Activated CD4-positive, alpha-beta memory T cell treated with anti-CD3 and anti-CD28 coated beads, Interleukin-2, amount 10 ng/mL, durations not matched to agents 7 days and 5 days (primary cell): Measurements from ENCODE around the gene EVI5L. TPM values are rescaled to one million over a fixed set of nuclear protein-coding genes. Genes with fewer than 3 reads are reported as not detected.

Experiments used
- CTCF ChIA-PET: fragments of 350-600 bp; sonication (Branson Sonifier 250); formaldehyde crosslinking; loops from one replicate; lab custom pipeline; 2021; ENCODE audit warnings: antibody characterized with exemption, inconsistent platforms; lab: Charles Lee
- POLR2A ChIA-PET: fragments of 350-600 bp; sonication (Branson Sonifier 250); formaldehyde crosslinking; loops from one replicate; lab custom pipeline; 2021; ENCODE audit warnings: antibody characterized with exemption; lab: Charles Lee
- DNase-seq: peaks from one replicate; pipeline ENCODE4 v3.0.0-alpha.2; 2020
- H3K27ac Mint-ChIP-seq: one replicate; pipeline ENCODE4 v1.8.0; 2021; ENCODE audit warnings: mild to moderate bottlenecking, mixed read lengths
- H3K27me3 Mint-ChIP-seq: one replicate; pipeline ENCODE4 v1.8.0; 2021; ENCODE audit warnings: mixed read lengths
- H3K36me3 Mint-ChIP-seq: one replicate; pipeline ENCODE4 v1.8.0; 2021; ENCODE audit warnings: low read depth, mixed read lengths
- H3K4me1 Mint-ChIP-seq: one replicate; pipeline ENCODE4 v1.8.0; 2021; ENCODE audit warnings: mixed read lengths
- H3K4me3 Mint-ChIP-seq: one replicate; pipeline ENCODE4 v1.8.0; 2021; ENCODE audit warnings: mild to moderate bottlenecking, mixed read lengths
- H3K9me3 Mint-ChIP-seq: one replicate; pipeline ENCODE4 v1.8.0; 2021; ENCODE audit warnings: mixed read lengths
- total RNA-seq, 2 experiments: library from RNA; stranded (reverse); gene quantifications; one replicate each; pipeline ENCODE4 v1.2.3, GENCODE V29; 2021

EVI5L gene
- total RNA-seq, 2 experiments from 2014 or later = 7.0 to 7.7 TPM

- no peak overlapping the region for H3K27ac Mint-ChIP-seq
- ChIA-PET POLR2A (interaction anchor here (1.6 kb wide), 1 partner anchor 12 kb away, joined by 3 read pairs; no protein-coding TSS in a partner anchor), CTCF (interaction anchor here (1.5 to 4.5 kb wide), 2 partner anchors 8 to 9 kb away, joined by 4 to 25 read pairs; no protein-coding TSS in a partner anchor)
- no peaks in the 10 kb centered on the region for H3K9me3 Mint-ChIP-seq
- H3K4me1 Mint-ChIP-seq = peaks cover 10% of the 10 kb centered on the region
- no peaks in the 10 kb centered on the region for H3K36me3 Mint-ChIP-seq
- DNase-seq = no peak
- H3K4me3 Mint-ChIP-seq = no peak overlapping the region
- peaks cover 15% of the 10 kb centered on the region for H3K27me3 Mint-ChIP-seq
These were observed 30.1 kb downstream of the EVI5L start for GRCh38 chr19:7859831-7860713.

GRCh38 chr19:7860714-7861618 is 30.9 kb downstream of the EVI5L start:
- H3K27me3 Mint-ChIP-seq = peaks cover 21% of the 10 kb centered on the region
- H3K36me3 Mint-ChIP-seq = no peaks in the 10 kb centered on the region
- ChIA-PET POLR2A (interaction anchor here (1.6 kb wide), 1 partner anchor 11 kb away, joined by 3 read pairs; no protein-coding TSS in a partner anchor), CTCF (interaction anchor here (1.5 to 4.5 kb wide), 2 partner anchors 8 to 9 kb away, joined by 4 to 25 read pairs; no protein-coding TSS in a partner anchor)
- H3K9me3 Mint-ChIP-seq = no peaks in the 10 kb centered on the region
- H3K27ac Mint-ChIP-seq = no peak overlapping the region
- no peak overlapping the region for H3K4me3 Mint-ChIP-seq
- no peak for DNase-seq
- peaks cover 16% of the 10 kb centered on the region for H3K4me1 Mint-ChIP-seq

GRCh38 chr19:7861619-7862412 is 31.8 kb downstream of the EVI5L start:
- DNase-seq = no peak
- H3K36me3 Mint-ChIP-seq = no peaks in the 10 kb centered on the region
- no peaks in the 10 kb centered on the region for H3K9me3 Mint-ChIP-seq
- no peak overlapping the region for H3K27ac Mint-ChIP-seq
- peaks cover 26% of the 10 kb centered on the region for H3K27me3 Mint-ChIP-seq
- no peak overlapping the region for H3K4me3 Mint-ChIP-seq
- POLR2A ChIA-PET = interaction anchor here (1.2 to 1.6 kb wide), 3 partner anchors 9 to 59 kb away, joined by 3 to 4 read pairs (median 3); partner anchors contain the start of gene SNAPC2
- CTCF ChIA-PET = interaction anchor here (1.5 kb wide), 1 partner anchor 10 kb away, joined by 4 read pairs; no protein-coding TSS in a partner anchor
- peaks cover 16% of the 10 kb centered on the region for H3K4me1 Mint-ChIP-seq

- peaks cover 33% of the 10 kb centered on the region for H3K27me3 Mint-ChIP-seq
- peaks cover 16% of the 10 kb centered on the region for H3K4me1 Mint-ChIP-seq
- no peaks in the 10 kb centered on the region for H3K9me3 Mint-ChIP-seq
- H3K36me3 Mint-ChIP-seq = no peaks in the 10 kb centered on the region
- no peak overlapping the region for H3K27ac Mint-ChIP-seq
- no peak overlapping the region for H3K4me3 Mint-ChIP-seq
- ChIA-PET CTCF (interaction anchor here (1.0 to 1.3 kb wide), 2 partner anchors 41 to 182 kb away, joined by 3 to 4 read pairs; partner anchors contain the start of genes MAP2K7 and TRAPPC5), POLR2A (interaction anchor here (1.2 to 1.3 kb wide), 2 partner anchors 10 to 58 kb away, joined by 3 to 4 read pairs; partner anchors contain the start of gene SNAPC2)
- peak; percentile 73 for DNase-seq
These were observed 32.5 kb downstream of the EVI5L start for GRCh38 chr19:7862413-7862951.

GRCh38 chr19:7863157-7863970 is 33.3 kb downstream of the EVI5L start:
- Mint-ChIP-seq H3K4me3 (no peak overlapping the region), H3K4me1 (peaks cover 18% of the 10 kb centered on the region), H3K9me3 (no peaks in the 10 kb centered on the region), H3K36me3 (no peaks in the 10 kb centered on the region), H3K27me3 (peaks cover 36% of the 10 kb centered on the region), H3K27ac (no peak overlapping the region)
- no peak for DNase-seq
- CTCF ChIA-PET = interaction anchor here (1.0 to 1.3 kb wide), 2 partner anchors 40 to 182 kb away, joined by 3 to 4 read pairs; partner anchors contain the start of genes MAP2K7 and TRAPPC5
- POLR2A ChIA-PET = interaction anchor here (0.6 kb wide), 1 partner anchor 35 kb away, joined by 3 read pairs; no protein-coding TSS in a partner anchor

GRCh38 chr19:7863971-7864689 is 34.1 kb downstream of the EVI5L start:
- DNase-seq = no peak
- Mint-ChIP-seq H3K4me3 (no peak overlapping the region), H3K36me3 (no peaks in the 10 kb centered on the region), H3K27ac (no peak overlapping the region), H3K4me1 (peaks cover 23% of the 10 kb centered on the region), H3K9me3 (no peaks in the 10 kb centered on the region), H3K27me3 (peaks cover 40% of the 10 kb centered on the region)
- ChIA-PET POLR2A (no interaction called here), CTCF (interaction anchor here (0.7 to 1.3 kb wide), 2 partner anchors 12 to 183 kb away, joined by 3 to 4 read pairs; partner anchors contain the start of gene TRAPPC5)

GRCh38 chr19:7864690-7865074 is 34.7 kb downstream of the EVI5L start:
- H3K4me1 Mint-ChIP-seq = peaks cover 24% of the 10 kb centered on the region
- no peak for DNase-seq
- POLR2A ChIA-PET = no interaction called here
- no peak overlapping the region for H3K4me3 Mint-ChIP-seq
- CTCF ChIA-PET = no interaction called here
- H3K27ac Mint-ChIP-seq = no peak overlapping the region
- peaks cover 40% of the 10 kb centered on the region for H3K27me3 Mint-ChIP-seq
- H3K9me3 Mint-ChIP-seq = no peaks in the 10 kb centered on the region
- no peaks in the 10 kb centered on the region for H3K36me3 Mint-ChIP-seq

- no peaks in the 10 kb centered on the region for H3K9me3 Mint-ChIP-seq
These were observed 35.4 kb downstream of the EVI5L start for GRCh38 chr19:7865262-7865911.

GRCh38 chr19:7866399-7867091 is 36.5 kb downstream of the EVI5L start:
- Mint-ChIP-seq H3K36me3 (no peaks in the 10 kb centered on the region), H3K4me3 (no peak overlapping the region), H3K27ac (no peak overlapping the region), H3K4me1 (peaks cover 34% of the 10 kb centered on the region), H3K27me3 (peaks cover 39% of the 10 kb centered on the region), H3K9me3 (no peaks in the 10 kb centered on the region)
- POLR2A ChIA-PET = no interaction called here
- CTCF ChIA-PET = no interaction called here
- no peak for DNase-seq

More at GRCh38 chr19:7865262-7865911, 35.4 kb downstream of the EVI5L start:
- peak overlapping the region; percentile 57 for H3K4me3 Mint-ChIP-seq
- ChIA-PET POLR2A (no interaction called here), CTCF (no interaction called here)
- peaks cover 26% of the 10 kb centered on the region for H3K4me1 Mint-ChIP-seq
- DNase-seq = no peak
- no peaks in the 10 kb centered on the region for H3K36me3 Mint-ChIP-seq
- no peak overlapping the region for H3K27ac Mint-ChIP-seq
- peaks cover 40% of the 10 kb centered on the region for H3K27me3 Mint-ChIP-seq
